GM23338 (cell line): ENCODE results near the gene RPN2. TPM values are rescaled to one million over a fixed set of nuclear protein-coding genes. Genes with fewer than 3 reads are reported as not detected.

ENCODE experiments used
- ATAC-seq: fragments of 200-7000 bp; cut with Tn5 transposase; 3 replicates; pipeline ENCODE4 v1.9.1; 2020
- DNase-seq: peaks from one replicate; pipeline ENCODE4 v3.0.0-alpha.2; 2015; ENCODE audit warnings: low spot score
- H2AFZ ChIP-seq: fragments of 200-600 bp; sonication (generic); 2 replicates; pipeline ENCODE4 v1.8.0; 2016; ENCODE audit warnings: antibody characterized with exemption, mild to moderate bottlenecking, moderate library complexity
- H3F3A ChIP-seq: fragments of 200-600 bp; sonication (generic); replicated peaks from 2 replicates; pipeline ENCODE4 v1.8.0; 2017; ENCODE audit warnings: antibody characterized with exemption, mixed run types, low read depth
- H3K27ac ChIP-seq: fragments of 200-600 bp; sonication (generic); 2 replicates; pipeline ENCODE4 v1.6.1; 2016; ENCODE audit warnings: low read depth
- H3K27me3 ChIP-seq: fragments of 200-600 bp; sonication (generic); 2 replicates; pipeline ENCODE4 v1.8.0; 2016; ENCODE audit warnings: mild to moderate bottlenecking, mixed run types, moderate library complexity; ENCODE audit not compliant: insufficient read depth
- H3K36me3 ChIP-seq: fragments of 200-600 bp; sonication (generic); 2 replicates; pipeline ENCODE4 v1.8.0; 2016; ENCODE audit warnings: mild to moderate bottlenecking; ENCODE audit not compliant: insufficient read depth
- H3K4me1 ChIP-seq: fragments of 200-600 bp; sonication (generic); 2 replicates; pipeline ENCODE4 v1.8.0; 2016; ENCODE audit warnings: mild to moderate bottlenecking, moderate library complexity; ENCODE audit not compliant: insufficient read depth
- H3K4me2 ChIP-seq: fragments of 200-600 bp; sonication (generic); 2 replicates; pipeline ENCODE4 v1.7.1; 2017; ENCODE audit warnings: mixed run types
- H3K4me3 ChIP-seq: fragments of 200-600 bp; sonication (generic); 2 replicates; pipeline ENCODE4 v1.6.1; 2016; ENCODE audit warnings: mixed run types
- H3K79me2 ChIP-seq: fragments of 200-600 bp; sonication (generic); replicated peaks from 2 replicates; pipeline ENCODE4 v1.8.0; 2017; ENCODE audit warnings: mild to moderate bottlenecking; ENCODE audit not compliant: insufficient read depth
- H3K9me2 ChIP-seq: fragments of 200-600 bp; sonication (generic); 2 replicates; pipeline ENCODE4 v1.8.0; 2017; ENCODE audit not compliant: insufficient read depth
- H4K20me1 ChIP-seq: fragments of 200-600 bp; sonication (generic); replicated peaks from 2 replicates; pipeline ENCODE4 v1.8.0; 2017; ENCODE audit warnings: mild to moderate bottlenecking; ENCODE audit not compliant: insufficient read depth
- H3K27ac Mint-ChIP-seq: 2 replicates; pipeline ENCODE4 v1.8.0; 2020; ENCODE audit warnings: inconsistent platforms, mild to moderate bottlenecking, moderate library complexity, mixed read lengths
- H3K27me3 Mint-ChIP-seq: 3 replicates; pipeline ENCODE4 v1.8.0; 2022; ENCODE audit warnings: low read depth, mild to moderate bottlenecking, moderate library complexity, mixed read lengths, inconsistent platforms; ENCODE audit not compliant: insufficient read depth, poor library complexity
- H3K36me3 Mint-ChIP-seq: 3 replicates; pipeline ENCODE4 v1.8.0; 2021; ENCODE audit warnings: low read depth, mild to moderate bottlenecking, inconsistent platforms, moderate library complexity, mixed read lengths
- H3K4me1 Mint-ChIP-seq: 3 replicates; pipeline ENCODE4 v1.8.0; 2020; ENCODE audit warnings: mild to moderate bottlenecking, inconsistent platforms, mixed read lengths
- H3K4me3 Mint-ChIP-seq: 3 replicates; pipeline ENCODE4 v1.8.0; 2021; ENCODE audit warnings: moderate library complexity, mild to moderate bottlenecking, inconsistent platforms, mixed read lengths
- H3K9me3 Mint-ChIP-seq: 3 replicates; pipeline ENCODE4 v1.8.0; 2020; ENCODE audit warnings: moderate library complexity, mild to moderate bottlenecking, inconsistent platforms, mixed read lengths
- CREB1 ChIP-seq: fragments of 250-450 bp; sonication (Bioruptor Pico); IDR thresholded peaks from 2 replicates; pipeline ENCODE4 v1.5.0; 2020; ENCODE audit warnings: low read depth, mild to moderate bottlenecking, moderate library complexity
- ETS1 ChIP-seq: IDR thresholded peaks from 2 replicates; pipeline ENCODE4 v1.6.1; 2016; ENCODE audit warnings: antibody characterized with exemption
- EZH2phosphoT487 ChIP-seq: fragments of 200-600 bp; sonication (generic); IDR thresholded peaks from one replicate; pipeline ENCODE4 v1.8.1; 2018; ENCODE audit warnings: antibody characterized with exemption; ENCODE audit not compliant: unreplicated experiment
- JUNB ChIP-seq: IDR thresholded peaks from one replicate; pipeline ENCODE4 v1.6.1; 2016; ENCODE audit warnings: antibody characterized with exemption; ENCODE audit not compliant: unreplicated experiment
- NANOG ChIP-seq: IDR thresholded peaks from 2 replicates; pipeline ENCODE4 v1.6.1; 2016; ENCODE audit warnings: antibody characterized with exemption, borderline replicate concordance
- STAT1 ChIP-seq: IDR thresholded peaks from one replicate; pipeline ENCODE4 v1.6.1; 2016; ENCODE audit warnings: antibody characterized with exemption; ENCODE audit not compliant: unreplicated experiment
- ZNF462 ChIP-seq: fragments of 250-450 bp; sonication (Bioruptor Pico); IDR thresholded peaks from 2 replicates; pipeline ENCODE4 v1.5.0; 2020; ENCODE audit warnings: mild to moderate bottlenecking, moderate library complexity
- polyA plus RNA-seq: library from polyadenylated mRNA; unstranded; fragments of >200 nt; fragmentation: Nextera tagmentation; extraction: Ambion mirVana; gene quantifications from 2 replicates; pipeline ENCODE4 v1.2.1, GENCODE V29; 2016
- total RNA-seq: library from RNA; depleted of rRNA; stranded (reverse); fragments of >200 nt; shearing (Covaris generic); gene quantifications from 2 replicates; pipeline ENCODE4 v1.2.3, GENCODE V29; 2014

The RPN2 gene
- total and polyA plus RNA-seq, 2 experiments from 2014 or later = 244 to 302 TPM

DNA sequence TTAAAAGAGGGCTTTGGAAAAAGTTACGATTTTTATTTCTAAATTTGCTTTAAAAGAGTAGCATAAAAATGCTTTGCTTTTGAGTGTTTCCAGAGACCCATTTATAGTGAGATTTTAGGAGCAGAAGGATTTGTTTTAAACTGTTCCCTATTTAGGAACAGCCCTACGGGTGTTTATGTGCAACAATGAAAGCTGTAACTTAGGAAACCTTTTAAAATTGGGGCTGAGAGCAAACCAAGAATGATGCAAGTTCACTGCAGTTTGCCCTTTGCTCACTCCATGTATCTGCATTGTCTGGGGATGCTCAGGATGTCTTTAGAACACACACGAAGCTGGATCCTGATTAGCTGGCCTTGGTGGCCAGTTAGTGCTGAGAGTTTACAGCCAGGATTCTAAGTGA, 41.6 kb downstream of the RPN2 start:
- DNase-seq = peak; percentile 28
- Histone ChIP-seq H3K79me2 (peaks cover 54% of the 10 kb centered on the region), H3K4me3 (no peak overlapping the region), H3K4me1 (0 out of 2 replicates have a peak, but pooled peaks cover 7% of the 10 kb centered on the region), H3K4me2 (no peak overlapping the region), H4K20me1 (0 out of 2 replicates have a peak, but pooled peaks cover 11% of the 10 kb centered on the region), H3K9me2 (no peaks in the 10 kb centered on the region), H3K27ac (peak overlapping the region; percentile 61; the same call in 1 of the 2 replicates), H3K36me3 (peaks cover 40% of the 10 kb centered on the region), H2AFZ (no peak overlapping the region), H3F3A (no peaks in the 10 kb centered on the region; the same call in 1 of the 2 replicates), H3K27me3 (no peaks in the 10 kb centered on the region)
- ATAC-seq = peak; percentile 45; the same call in 1 of the 3 replicates
- H3K9me3 Mint-ChIP-seq = no peaks in the 10 kb centered on the region
- peak overlapping the region; percentile 75 for H3K27ac Mint-ChIP-seq
- peaks cover 7% of the 10 kb centered on the region for H3K27me3 Mint-ChIP-seq
- H3K36me3 Mint-ChIP-seq = peaks cover 75% of the 10 kb centered on the region
- H3K4me3 Mint-ChIP-seq = no peak overlapping the region
- TF ChIP-seq ZNF462 (CRISPR knock-in tag) (no peak), JUNB (no peak), ETS1 (no peak), STAT1 (no peak), CREB1 (CRISPR knock-in tag) (no peak), EZH2phosphoT487 (no peak), NANOG (no peak)
- peaks cover 26% of the 10 kb centered on the region for H3K4me1 Mint-ChIP-seq
